Measurements from ENCODE around the gene VPS52.
A peak's percentile ranks its signal among the peaks of the same experiment; 100 is the strongest.
"Not testable (repeated sequence)": the region's sequence is repeated elsewhere in the genome, so short reads cannot be mapped to it uniquely, and the experiment has no call there.

VPS52 gene

GRCh38 chr6:33301877-33302276 lies 30.2 kb upstream of the VPS52 start:
- DNase-seq (ENCODE audit: low spot score): no peak

GRCh38 chr6:33299237-33299944 lies 27.7 kb upstream of the VPS52 start:
- DNase-seq (ENCODE audit: low spot score): peak; percentile 94

GRCh38 chr6:33298773-33299236 lies 27.1 kb upstream of the VPS52 start, which contains the start of gene RGL2:
TSS of gene RGL2 (minus strand) at chr6:33298942. CDS start at chr6:33298610, 332 bp downstream.
- peak; percentile 35 for DNase-seq (ENCODE audit: low spot score)

- DNase-seq (ENCODE audit: low spot score): peak; percentile 46
Measured at GRCh38 chr6:33297956-33298772, 26.5 kb upstream of the VPS52 start.

- no peak for DNase-seq (ENCODE audit: low spot score)
Measured at GRCh38 chr6:33297406-33297955, 25.8 kb upstream of the VPS52 start.

DNA sequence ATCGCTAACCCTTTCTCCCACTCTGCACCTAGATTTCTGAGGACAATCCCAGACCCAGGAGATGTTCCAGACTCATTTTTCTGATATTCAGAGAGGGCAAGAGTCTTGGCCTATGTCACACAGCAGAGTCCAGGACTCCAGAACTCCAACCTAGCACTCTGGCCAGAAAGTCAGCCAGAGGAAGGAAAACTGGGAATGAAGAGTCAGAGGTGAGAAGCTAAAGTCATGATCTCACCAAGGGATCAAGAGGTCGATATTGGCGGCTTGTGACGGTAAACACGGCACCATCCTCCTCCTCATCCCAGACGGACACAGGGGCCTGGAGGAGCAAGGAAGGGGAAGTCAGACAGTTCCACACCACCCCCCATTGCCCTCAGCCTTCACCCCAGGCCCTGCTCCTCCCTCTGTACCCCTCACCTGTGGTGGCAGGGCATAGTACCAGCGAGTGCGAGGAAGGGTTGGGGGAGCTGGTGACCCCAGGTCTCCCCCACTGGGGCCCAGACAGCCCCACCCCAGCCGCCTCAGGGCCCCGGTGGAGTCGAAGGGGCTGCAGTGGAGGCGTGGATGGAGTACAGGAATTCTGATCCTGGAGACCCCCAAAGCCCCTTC lies 25.2 kb upstream of the VPS52 start:
- DNase-seq (ENCODE audit: low spot score): no peak

DNA sequence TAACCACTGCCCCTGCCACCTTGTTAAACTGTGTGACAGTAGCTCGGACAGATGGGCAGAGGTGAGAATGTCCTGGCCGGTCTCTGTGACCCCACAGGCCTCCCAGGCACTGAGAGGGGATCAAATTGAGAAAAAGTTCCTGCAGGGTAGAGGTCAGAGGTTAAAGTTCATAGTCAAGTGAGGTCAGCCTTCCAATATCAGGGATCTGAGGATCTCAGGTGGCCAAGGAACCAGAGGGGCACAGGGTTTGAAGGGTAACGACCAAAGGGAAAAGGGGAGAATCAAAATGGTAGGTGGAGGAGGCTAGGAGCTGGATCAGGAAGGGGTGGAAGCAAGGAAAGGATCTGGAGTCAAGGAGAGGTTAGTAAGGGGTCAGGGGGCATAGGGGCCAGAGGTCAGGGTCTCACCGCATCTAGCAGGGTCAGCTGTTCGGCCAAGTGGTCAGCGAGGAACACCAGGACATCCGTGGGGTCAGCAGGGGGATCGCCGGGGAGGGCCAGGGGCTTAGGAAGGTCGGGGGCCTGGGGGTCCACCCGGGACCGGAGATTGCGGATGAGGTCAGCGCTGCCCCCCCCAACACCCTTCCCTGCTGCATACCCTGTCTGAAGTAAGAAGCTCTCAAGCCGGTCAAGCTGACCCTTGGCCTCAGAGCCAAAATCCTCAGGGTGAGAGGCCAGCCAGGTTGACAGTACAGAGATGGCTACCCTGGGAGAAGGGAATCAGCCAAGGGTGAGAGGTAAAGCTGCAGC lies 24.1 kb upstream of the VPS52 start:
- DNase-seq (ENCODE audit: low spot score): no peak

GRCh38 chr6:33294086-33294823 lies 22.6 kb upstream of the VPS52 start:
- DNase-seq (ENCODE audit: low spot score): no peak

GRCh38 chr6:33292996-33293682 lies 21.5 kb upstream of the VPS52 start:
- no peak for DNase-seq (ENCODE audit: low spot score)

DNA sequence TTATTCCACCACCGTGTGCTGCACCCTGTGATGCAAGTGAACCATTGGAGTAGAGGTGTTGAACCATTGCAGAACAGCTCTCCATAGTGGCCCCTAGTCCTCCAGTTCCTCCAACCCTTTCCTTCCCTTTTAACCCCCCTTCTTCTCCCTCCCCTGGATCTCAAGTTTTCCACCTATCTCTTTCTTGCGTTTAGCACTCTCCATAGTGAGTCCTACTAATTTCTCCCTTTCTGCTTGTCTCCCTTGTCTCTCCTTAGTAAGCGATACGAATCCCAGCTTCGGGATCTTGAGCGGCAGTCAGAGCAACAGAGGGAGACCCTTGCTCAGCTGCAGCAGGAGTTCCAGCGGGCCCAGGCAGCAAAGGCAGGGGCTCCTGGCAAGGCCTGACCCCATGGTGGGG lies 18.8 kb upstream of the VPS52 start:
- DNase-seq (ENCODE audit: low spot score): no peak

- DNase-seq (ENCODE audit: low spot score): no peak
Measured at GRCh38 chr6:33289784-33290315, 18.2 kb upstream of the VPS52 start.

DNA sequence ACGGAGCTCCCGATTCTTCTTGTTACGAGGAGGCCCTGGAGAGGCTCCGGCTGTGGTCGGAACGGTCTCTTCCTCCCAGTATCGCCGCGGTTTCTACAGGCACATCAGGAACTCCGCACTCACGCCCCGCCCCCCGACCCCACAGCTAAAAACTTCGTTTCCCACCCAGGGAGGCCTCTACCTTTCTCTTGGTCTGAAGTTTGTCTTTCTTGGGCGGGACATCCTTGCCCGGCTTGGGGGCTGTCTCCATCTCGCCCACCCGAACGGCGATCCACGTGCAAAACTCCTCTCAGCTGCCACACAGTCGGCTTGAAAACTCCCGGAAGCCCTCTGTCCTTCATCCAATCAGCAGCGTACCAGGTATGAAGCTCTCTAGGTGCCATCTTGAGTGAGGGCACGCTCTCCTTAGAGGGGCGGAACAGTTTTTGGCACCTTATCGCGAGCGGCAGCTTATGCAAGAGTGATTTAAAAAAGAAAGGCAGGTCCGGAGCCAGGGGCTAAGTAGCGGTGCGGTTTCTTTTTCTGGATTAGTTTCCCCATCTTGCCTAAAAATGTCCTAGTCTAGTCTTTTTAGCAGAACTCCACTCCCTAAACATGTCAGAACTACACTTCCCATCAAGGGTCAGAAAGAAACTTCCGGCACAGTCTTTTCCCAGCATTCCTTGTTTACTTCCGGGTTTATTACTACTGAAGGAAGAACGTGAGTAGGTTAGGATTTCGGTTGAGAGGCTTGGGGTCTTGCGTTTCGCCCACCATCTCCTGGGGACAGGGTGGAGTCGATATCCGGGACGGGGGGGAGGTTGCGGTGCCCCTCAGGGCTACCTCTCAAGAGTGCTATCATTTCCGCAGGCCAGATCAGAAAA lies 17.5 kb upstream of the VPS52 start, which contains the start of the genes PFDN6 and WDR46:
PFDN6 (plus strand) TSS at position 681 of the 863 bp plus-strand sequence. CDS start 256 bp downstream, outside the sequence.
WDR46 (minus strand) TSS at position 319 of the 863 bp plus-strand sequence; CDS start at position 250, 69 bp downstream.
- peak; percentile 90 for DNase-seq (ENCODE audit: low spot score)

DNA sequence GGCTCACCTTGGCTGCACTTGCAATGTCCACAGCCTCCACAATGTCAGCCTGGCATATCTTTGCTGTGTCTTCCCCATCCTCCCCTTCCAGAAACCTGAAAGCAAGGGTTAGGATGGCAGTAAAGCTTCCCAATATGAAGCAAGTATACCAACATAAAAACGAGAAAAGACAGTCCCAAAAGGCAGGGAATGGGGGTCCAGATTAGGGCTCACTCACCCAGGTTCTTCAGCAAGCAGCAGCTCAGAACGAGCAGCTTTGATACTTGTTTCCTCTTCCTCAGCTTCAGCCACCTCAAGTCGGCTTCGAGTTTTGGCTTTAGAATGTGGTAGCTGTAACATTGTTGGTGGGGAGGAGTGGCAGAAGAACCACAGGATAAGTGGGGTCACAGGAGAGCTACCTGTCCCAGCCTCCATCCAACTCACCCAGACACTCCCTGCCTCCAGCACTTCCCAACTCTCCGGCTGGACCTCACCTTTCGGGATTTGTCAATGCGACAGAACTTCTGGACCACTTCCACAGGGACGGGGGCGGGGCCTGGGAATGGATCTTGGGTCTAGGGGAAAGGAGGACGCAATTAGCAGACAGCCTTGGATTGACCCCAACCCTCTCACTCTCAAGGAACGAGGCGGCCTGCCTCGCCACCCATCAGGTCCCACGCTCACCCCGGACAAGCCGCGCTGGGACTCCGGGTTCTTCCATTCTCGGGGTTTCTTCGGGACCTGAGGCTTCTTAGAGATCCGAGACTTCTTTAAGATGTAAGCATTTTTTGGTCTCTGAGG lies 16.7 kb upstream of the VPS52 start:
- DNase-seq (ENCODE audit: low spot score): no peak

- DNase-seq (ENCODE audit: low spot score): no peak
Measured at GRCh38 chr6:33286946-33287914, 15.6 kb upstream of the VPS52 start.

GRCh38 chr6:33285214-33285613 lies 13.5 kb upstream of the VPS52 start:
- not testable (repeated sequence) for DNase-seq (ENCODE audit: low spot score)

DNA sequence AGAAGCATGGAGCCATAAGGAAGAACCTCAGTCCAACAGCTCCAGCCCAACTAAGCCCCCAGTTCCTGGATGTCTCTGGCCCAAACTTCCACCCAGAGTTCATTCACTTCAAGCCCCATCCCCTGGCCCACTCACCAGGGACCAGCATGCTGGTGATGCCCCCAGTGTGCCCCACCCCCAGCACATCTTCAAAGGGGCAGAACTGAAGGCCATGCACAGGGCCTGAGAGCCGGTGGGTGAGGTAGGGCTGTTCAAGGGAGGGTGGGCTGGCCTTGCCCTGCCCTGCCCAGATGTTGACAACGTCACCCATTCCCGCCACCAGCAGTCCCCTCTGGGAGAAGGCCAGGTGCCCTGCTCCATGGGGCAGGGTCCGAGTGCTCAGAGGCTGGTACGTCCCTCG lies 8.9 kb upstream of the VPS52 start:
- no peak for DNase-seq (ENCODE audit: low spot score)

GRCh38 chr6:33279971-33280511 lies 8.4 kb upstream of the VPS52 start:
- peak; percentile 68 for DNase-seq (ENCODE audit: low spot score)
